Astrocyte (in vitro differentiated cells and primary cell): Measurements from ENCODE around the gene NISCH. TPM values are rescaled to one million over a fixed set of nuclear protein-coding genes. Genes with fewer than 3 reads are reported as not detected.
A peak's percentile ranks its signal among the peaks of the same experiment; 100 is the strongest.

Experiments
- DNase-seq: peaks from one replicate; pipeline ENCODE4 v3.0.0-alpha.2; 2010; ENCODE audit warnings: low read depth
- FAIRE-seq: peaks from 2 replicates; lab custom pipeline; 2011; peaks lifted over from hg19 to GRCh38; lab: Jason Lieb, UNC
- H2AFZ ChIP-seq: 2 replicates; pipeline ENCODE4 v1.6.0; 2012; ENCODE audit warnings: low read depth, low read length, inconsistent platforms
- H3K27ac ChIP-seq: 2 replicates; pipeline ENCODE4 v1.5.1; 2011; ENCODE audit warnings: low read depth, low read length, inconsistent platforms
- H3K27me3 ChIP-seq: 2 replicates; pipeline ENCODE4 v1.6.0; 2011; ENCODE audit warnings: low read length, inconsistent platforms; ENCODE audit not compliant: insufficient read depth
- H3K36me3 ChIP-seq: 2 replicates; pipeline ENCODE4 v1.5.1; 2011; ENCODE audit warnings: low read length, inconsistent platforms; ENCODE audit not compliant: insufficient read depth
- H3K4me1 ChIP-seq: 2 replicates; pipeline ENCODE4 v1.5.1; 2011; ENCODE audit warnings: low read length, inconsistent platforms; ENCODE audit not compliant: insufficient read depth
- H3K4me2 ChIP-seq: 2 replicates; pipeline ENCODE4 v1.6.0; 2012; ENCODE audit warnings: low read length, inconsistent platforms
- H3K4me3 ChIP-seq: 2 replicates; pipeline ENCODE4 v1.5.1; 2011; ENCODE audit warnings: low read depth, mild to moderate bottlenecking, low read length, inconsistent platforms; ENCODE audit not compliant: insufficient read depth
- H3K79me2 ChIP-seq: 2 replicates; pipeline ENCODE4 v1.6.0; 2012; ENCODE audit warnings: mild to moderate bottlenecking, low read length, inconsistent platforms; ENCODE audit not compliant: insufficient read depth
- H3K9ac ChIP-seq: 2 replicates; pipeline ENCODE4 v1.6.0; 2012; ENCODE audit warnings: mild to moderate bottlenecking, low read length, inconsistent platforms
- H3K9me3 ChIP-seq: 2 replicates; pipeline ENCODE4 v1.5.1; 2012; ENCODE audit warnings: low read depth, mild to moderate bottlenecking, low read length, inconsistent platforms; ENCODE audit not compliant: insufficient read depth
- H4K20me1 ChIP-seq: 2 replicates; pipeline ENCODE4 v1.6.0; 2012; ENCODE audit warnings: low read length, inconsistent platforms; ENCODE audit not compliant: insufficient read depth
- H3K27ac Mint-ChIP-seq: one replicate; pipeline ENCODE4 v1.8.0; 2021; ENCODE audit warnings: mild to moderate bottlenecking, mixed read lengths; ENCODE audit not compliant: unreplicated experiment
- H3K27me3 Mint-ChIP-seq: one replicate; pipeline ENCODE4 v1.8.0; 2021; ENCODE audit warnings: low read depth, mixed read lengths; ENCODE audit not compliant: unreplicated experiment
- H3K36me3 Mint-ChIP-seq: one replicate; pipeline ENCODE4 v1.8.0; 2021; ENCODE audit warnings: low read depth, mixed read lengths; ENCODE audit not compliant: unreplicated experiment
- H3K4me1 Mint-ChIP-seq: one replicate; pipeline ENCODE4 v1.8.0; 2021; ENCODE audit warnings: low read depth, mixed read lengths; ENCODE audit not compliant: unreplicated experiment
- H3K4me3 Mint-ChIP-seq: one replicate; pipeline ENCODE4 v1.8.0; 2021; ENCODE audit warnings: mild to moderate bottlenecking, moderate library complexity, mixed read lengths; ENCODE audit not compliant: unreplicated experiment
- H3K9me3 Mint-ChIP-seq: one replicate; pipeline ENCODE4 v1.8.0; 2021; ENCODE audit warnings: mild to moderate bottlenecking, mixed read lengths; ENCODE audit not compliant: unreplicated experiment
- CTCF ChIP-seq: IDR thresholded peaks from 2 replicates; pipeline ENCODE4 v1.5.1; 2011; ENCODE audit warnings: low read depth, mild to moderate bottlenecking, inconsistent platforms, low read length, moderate library complexity; ENCODE audit not compliant: insufficient read depth
- EZH2 ChIP-seq: IDR thresholded peaks from 2 replicates; pipeline ENCODE4 v1.6.1; 2012; ENCODE audit warnings: mild to moderate bottlenecking, low read length, inconsistent platforms; ENCODE audit not compliant: insufficient read depth
- total RNA-seq: library from RNA; stranded (reverse); gene quantifications from 2 replicates; pipeline ENCODE4 v1.2.1, GENCODE V29; 2021

The NISCH gene
- total RNA-seq, 1 donor from 2014 or later: 118 TPM

- Mint-ChIP-seq H3K9me3 (no peaks in the 10 kb centered on the region), H3K27me3 (peaks cover 38% of the 10 kb centered on the region), H3K27ac (no peak overlapping the region), H3K4me1 (no peaks in the 10 kb centered on the region), H3K4me3 (no peak overlapping the region), H3K36me3 (no peaks in the 10 kb centered on the region)
- H3K4me3 ChIP-seq: no peak overlapping the region
- H3K9ac ChIP-seq: no peak overlapping the region
- no peak for FAIRE-seq
- H3K27me3 ChIP-seq: peaks cover 3% of the 10 kb centered on the region
- H3K4me2 ChIP-seq: no peak overlapping the region
- no peaks in the 10 kb centered on the region for H3K36me3 ChIP-seq
- no peaks in the 10 kb centered on the region for H4K20me1 ChIP-seq
- no peak overlapping the region for H2AFZ ChIP-seq
- H3K9me3 ChIP-seq: no peaks in the 10 kb centered on the region
- no peak overlapping the region for H3K27ac ChIP-seq
- no peak for DNase-seq
- H3K79me2 ChIP-seq: no peaks in the 10 kb centered on the region
- H3K4me1 ChIP-seq: no peaks in the 10 kb centered on the region
- TF ChIP-seq EZH2 (no peak), CTCF (no peak)
Observed at GRCh38 chr3:52516509-52517195, 61.2 kb downstream of the NISCH start.

GRCh38 chr3:52517796-52518722, 62.7 kb downstream of the NISCH start:
- H3K4me2 ChIP-seq: no peak overlapping the region
- no peak for FAIRE-seq
- no peak overlapping the region for H3K4me3 Mint-ChIP-seq

More at GRCh38 chr3:52517796-52518722, 62.7 kb downstream of the NISCH start:
- H3K9me3 ChIP-seq: no peaks in the 10 kb centered on the region
- no peaks in the 10 kb centered on the region for H3K36me3 Mint-ChIP-seq
- H3K27me3 Mint-ChIP-seq: peaks cover 30% of the 10 kb centered on the region
- no peaks in the 10 kb centered on the region for H3K36me3 ChIP-seq
- no peak overlapping the region for H3K9ac ChIP-seq
- H3K9me3 Mint-ChIP-seq: no peaks in the 10 kb centered on the region
- no peak overlapping the region for H3K27ac Mint-ChIP-seq
- peak overlapping the region; percentile 41 for H2AFZ ChIP-seq
- no peaks in the 10 kb centered on the region for H3K79me2 ChIP-seq
- TF ChIP-seq EZH2: no peak
- TF ChIP-seq CTCF: no peak
- no peak overlapping the region for H3K27ac ChIP-seq
- no peaks in the 10 kb centered on the region for H3K4me1 Mint-ChIP-seq
- no peaks in the 10 kb centered on the region for H3K4me1 ChIP-seq
- no peak for DNase-seq
- H3K27me3 ChIP-seq: no peaks in the 10 kb centered on the region
- H4K20me1 ChIP-seq: no peaks in the 10 kb centered on the region
- no peak overlapping the region for H3K4me3 ChIP-seq
